ENCODE measurements around the gene CBX7.

Gene CBX7

GRCh38 chr22:39091126-39092081, 61.1 kb downstream of the CBX7 start:
- DNase-seq (ENCODE audit: low read depth) = no peak

- DNase-seq (ENCODE audit: low read depth) = no peak
Observed at GRCh38 chr22:39090426-39091064, 61.9 kb downstream of the CBX7 start.

- DNase-seq (ENCODE audit: low read depth) = no peak
Observed at GRCh38 chr22:39089928-39090327, 62.6 kb downstream of the CBX7 start.

GRCh38 chr22:39088685-39089032, 63.8 kb downstream of the CBX7 start:
- no peak for DNase-seq (ENCODE audit: low read depth)

GRCh38 chr22:39087881-39088684, 64.4 kb downstream of the CBX7 start:
- no peak for DNase-seq (ENCODE audit: low read depth)

- no peak for DNase-seq (ENCODE audit: low read depth)
Observed at GRCh38 chr22:39087098-39087497, 65.4 kb downstream of the CBX7 start.

GRCh38 chr22:39084666-39085065, 67.8 kb downstream of the CBX7 start:
- DNase-seq (ENCODE audit: low read depth) = no peak

GRCh38 chr22:39083212-39084165, 69.0 kb downstream of the CBX7 start:
- no peak for DNase-seq (ENCODE audit: low read depth)

GRCh38 chr22:39081598-39081997, 70.9 kb downstream of the CBX7 start:
- no peak for DNase-seq (ENCODE audit: low read depth)

GRCh38 chr22:39081016-39081415, 71.5 kb downstream of the CBX7 start:
- DNase-seq (ENCODE audit: low read depth) = no peak

Data from HS-5 (cell line).